Measurements from ENCODE around the gene OR10T2.
"Not testable (repeated sequence)": the region's sequence is repeated elsewhere in the genome, so short reads cannot be mapped to it uniquely, and the experiment has no call there.

OR10T2 gene

GRCh38 chr1:158355773-158356285 lies 43.4 kb downstream of the OR10T2 start:
- DNase-seq = no peak

- DNase-seq = no peak
Measured at GRCh38 chr1:158354255-158354654, 45.0 kb downstream of the OR10T2 start.

- no peak for DNase-seq
Measured at GRCh38 chr1:158353303-158354075, 45.8 kb downstream of the OR10T2 start, which contains the start of gene CD1E. Gene CD1E, plus strand, starts transcription at chr1:158353894. Its CDS starts 95 bp downstream, at chr1:158353989.

- not testable (repeated sequence) for DNase-seq
Measured at GRCh38 chr1:158348946-158349345, 50.3 kb downstream of the OR10T2 start.
